Activated T-helper 1 cell treated with Interleukin-2 at 50 U/mL for 16 hours (primary cell): ENCODE data around the gene MYO10.

Experiments used
- DNase-seq: peaks from one replicate; pipeline ENCODE4 v3.0.0-alpha.2; 2020; ENCODE audit warnings: low read depth

Gene MYO10

GRCh38 chr5:16943846-16944678 is 8.0 kb upstream of the MYO10 start:
- DNase-seq = no peak

GRCh38 chr5:16937503-16938161 is 1.5 kb upstream of the MYO10 start:
- no peak for DNase-seq

- DNase-seq = no peak
Measured at GRCh38 chr5:16936989-16937438, 926 bp upstream of the MYO10 start.

GRCh38 chr5:16935231-16936149 is 598 bp downstream of the MYO10 start:
- no peak for DNase-seq

- DNase-seq = no peak
Measured at GRCh38 chr5:16934677-16935153, 1.4 kb downstream of the MYO10 start.

GRCh38 chr5:16934123-16934522 is 2.0 kb downstream of the MYO10 start:
- DNase-seq = no peak

GRCh38 chr5:16933337-16933736 is 2.8 kb downstream of the MYO10 start:
- DNase-seq = no peak

- DNase-seq = no peak
Measured at GRCh38 chr5:16932401-16932800, 3.7 kb downstream of the MYO10 start.

GRCh38 chr5:16931334-16932110 is 4.6 kb downstream of the MYO10 start:
- DNase-seq = no peak

GRCh38 chr5:16930496-16930895 is 5.6 kb downstream of the MYO10 start:
- DNase-seq = no peak

GRCh38 chr5:16929831-16930230 is 6.3 kb downstream of the MYO10 start:
- DNase-seq = no peak

- DNase-seq = no peak
Measured at GRCh38 chr5:16929347-16929746, 6.7 kb downstream of the MYO10 start.

- DNase-seq = no peak
Measured at GRCh38 chr5:16927613-16928012, 8.5 kb downstream of the MYO10 start.

- DNase-seq = no peak
Measured at GRCh38 chr5:16926417-16926816, 9.7 kb downstream of the MYO10 start.

- no peak for DNase-seq
Measured at GRCh38 chr5:16924206-16924605, 11.9 kb downstream of the MYO10 start.

GRCh38 chr5:16922430-16922829 is 13.7 kb downstream of the MYO10 start:
- DNase-seq = no peak

- DNase-seq = no peak
Measured at GRCh38 chr5:16921211-16921610, 14.9 kb downstream of the MYO10 start.

GRCh38 chr5:16920109-16920816 is 15.8 kb downstream of the MYO10 start:
- no peak for DNase-seq

GRCh38 chr5:16918891-16919671 is 17.0 kb downstream of the MYO10 start:
- DNase-seq = no peak

GRCh38 chr5:16918156-16918555 is 17.9 kb downstream of the MYO10 start:
- no peak for DNase-seq
